Activated CD4-positive, alpha-beta memory T cell treated with anti-CD3 and anti-CD28 coated beads, Interleukin-2, amount 10 ng/mL, durations not matched to agents 7 days and 5 days (primary cell): ENCODE results near the gene DUSP2. TPM values are rescaled to one million over a fixed set of nuclear protein-coding genes. Genes with fewer than 3 reads are reported as not detected.

Source experiments
- CTCF ChIA-PET: fragments of 350-600 bp; sonication (Branson Sonifier 250); formaldehyde crosslinking; loops from one replicate; lab custom pipeline; 2021; ENCODE audit warnings: antibody characterized with exemption, inconsistent platforms; lab: Charles Lee
- POLR2A ChIA-PET: fragments of 350-600 bp; sonication (Branson Sonifier 250); formaldehyde crosslinking; loops from one replicate; lab custom pipeline; 2021; ENCODE audit warnings: antibody characterized with exemption; lab: Charles Lee
- DNase-seq: peaks from one replicate; pipeline ENCODE4 v3.0.0-alpha.2; 2020
- H3K27ac Mint-ChIP-seq: one replicate; pipeline ENCODE4 v1.8.0; 2021; ENCODE audit warnings: mild to moderate bottlenecking, mixed read lengths
- H3K27me3 Mint-ChIP-seq: one replicate; pipeline ENCODE4 v1.8.0; 2021; ENCODE audit warnings: mixed read lengths
- H3K36me3 Mint-ChIP-seq: one replicate; pipeline ENCODE4 v1.8.0; 2021; ENCODE audit warnings: low read depth, mixed read lengths
- H3K4me1 Mint-ChIP-seq: one replicate; pipeline ENCODE4 v1.8.0; 2021; ENCODE audit warnings: mixed read lengths
- H3K4me3 Mint-ChIP-seq: one replicate; pipeline ENCODE4 v1.8.0; 2021; ENCODE audit warnings: mild to moderate bottlenecking, mixed read lengths
- H3K9me3 Mint-ChIP-seq: one replicate; pipeline ENCODE4 v1.8.0; 2021; ENCODE audit warnings: mixed read lengths
- total RNA-seq, 2 experiments: library from RNA; stranded (reverse); gene quantifications; one replicate each; pipeline ENCODE4 v1.2.3, GENCODE V29; 2021

The DUSP2 gene
- total RNA-seq, 2 experiments from 2014 or later: 40.8 to 42.5 TPM

- H3K36me3 Mint-ChIP-seq: no peaks in the 10 kb centered on the region
- H3K9me3 Mint-ChIP-seq: no peaks in the 10 kb centered on the region
- H3K4me1 Mint-ChIP-seq: peaks cover 2% of the 10 kb centered on the region
- H3K4me3 Mint-ChIP-seq: no peak overlapping the region
- DNase-seq: no peak
- peaks cover 39% of the 10 kb centered on the region for H3K27me3 Mint-ChIP-seq
- CTCF ChIA-PET: interaction anchor here (1.8 kb wide), 1 partner anchor 52 kb away, joined by 5 read pairs; no protein-coding TSS in a partner anchor
- no peak overlapping the region for H3K27ac Mint-ChIP-seq
- POLR2A ChIA-PET: no interaction called here
These were observed 22.8 kb downstream of the DUSP2 start for GRCh38 chr2:96122391-96122790.

DNA sequence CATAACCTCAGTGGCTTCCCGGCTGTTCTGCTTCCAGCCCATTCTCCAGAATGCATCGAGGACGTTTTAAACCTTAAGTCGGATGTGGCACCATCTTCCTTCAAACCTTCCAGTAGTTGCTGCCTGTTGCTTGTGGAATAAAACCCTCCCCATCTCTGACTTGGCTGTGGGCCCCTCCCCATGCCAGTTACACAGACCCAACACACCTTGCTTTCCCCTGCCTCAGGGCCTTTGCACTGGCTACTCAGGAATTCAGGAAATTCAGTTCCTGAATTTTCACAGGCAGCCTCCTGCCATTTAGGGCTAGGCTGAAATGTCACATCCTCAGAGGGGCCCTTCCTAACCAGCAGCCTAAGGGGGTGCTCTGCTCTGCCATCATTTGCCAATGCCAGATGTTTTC, 23.8 kb downstream of the DUSP2 start:
- H3K9me3 Mint-ChIP-seq: no peaks in the 10 kb centered on the region

DNA sequence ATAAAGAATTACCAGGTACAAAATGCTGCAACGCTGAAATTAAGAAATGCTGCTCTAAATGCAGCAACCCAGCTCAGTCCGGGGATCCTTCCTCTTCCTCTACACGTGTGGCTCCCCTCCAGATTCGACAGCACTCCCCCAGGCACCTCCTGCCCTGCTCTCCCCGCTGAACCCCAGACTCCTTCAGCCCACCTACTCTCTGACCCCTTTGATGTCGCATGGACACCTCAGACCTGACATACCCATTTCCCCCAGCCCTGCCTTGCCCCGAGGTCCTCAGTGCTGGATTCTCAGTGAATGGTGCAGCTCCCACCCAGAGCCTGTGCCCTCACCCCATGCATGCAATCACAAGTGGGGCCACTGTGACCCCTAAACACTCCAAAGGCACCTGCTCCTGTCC, 24.2 kb downstream of the DUSP2 start:
- H3K27ac Mint-ChIP-seq: peak overlapping the region; percentile 8
- H3K4me3 Mint-ChIP-seq: no peak overlapping the region
- H3K27me3 Mint-ChIP-seq: peaks cover 39% of the 10 kb centered on the region
- ChIA-PET CTCF (no interaction called here), POLR2A (interaction anchor here (0.8 kb wide), 1 partner anchor 31 kb away, joined by 3 read pairs; no protein-coding TSS in a partner anchor)
- no peaks in the 10 kb centered on the region for H3K36me3 Mint-ChIP-seq
- peaks cover 2% of the 10 kb centered on the region for H3K4me1 Mint-ChIP-seq
- H3K9me3 Mint-ChIP-seq: no peaks in the 10 kb centered on the region
- DNase-seq: no peak

More for the DNA sequence above, 23.8 kb downstream of the DUSP2 start:
- H3K27me3 Mint-ChIP-seq: peaks cover 39% of the 10 kb centered on the region
- peaks cover 2% of the 10 kb centered on the region for H3K4me1 Mint-ChIP-seq
- ChIA-PET CTCF (no interaction called here), POLR2A (interaction anchor here (0.8 kb wide), 1 partner anchor 30 kb away, joined by 3 read pairs; no protein-coding TSS in a partner anchor)
- no peaks in the 10 kb centered on the region for H3K36me3 Mint-ChIP-seq
- H3K27ac Mint-ChIP-seq: no peak overlapping the region
- no peak for DNase-seq
- H3K4me3 Mint-ChIP-seq: no peak overlapping the region

DNA sequence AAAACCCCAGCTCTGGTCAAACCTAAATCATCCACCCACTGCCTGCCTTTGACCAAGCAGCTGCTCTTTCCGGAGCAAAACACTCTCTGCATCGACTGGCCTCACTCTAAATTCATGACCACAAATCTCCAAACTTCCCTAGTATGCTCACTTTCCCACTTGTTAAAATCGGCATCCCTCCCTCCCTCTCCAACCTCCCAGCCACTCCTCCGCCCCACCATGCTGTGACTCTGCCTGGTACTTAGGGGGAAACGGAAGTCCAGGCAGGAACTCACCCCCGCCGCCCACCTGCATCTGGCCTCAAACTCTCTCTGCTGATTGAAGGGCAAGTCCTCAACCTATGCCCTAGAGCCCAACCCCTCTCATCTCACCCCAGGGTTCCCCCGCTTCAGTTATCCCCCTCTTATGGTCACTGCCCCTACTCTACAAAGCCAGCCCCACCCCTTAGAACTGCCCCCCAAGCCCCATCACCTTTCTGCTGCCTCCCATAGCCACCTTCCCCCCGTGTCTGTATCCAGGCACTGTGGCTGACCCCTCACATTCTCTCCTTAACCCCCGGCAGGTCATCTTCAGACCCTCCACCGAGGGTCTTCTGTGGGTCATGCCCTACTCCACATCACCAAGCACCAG, 25.0 kb downstream of the DUSP2 start:
- CTCF ChIA-PET: interaction anchor here (1.2 kb wide), 1 partner anchor 55 kb away, joined by 3 read pairs; no protein-coding TSS in a partner anchor
- POLR2A ChIA-PET: no interaction called here

DNA sequence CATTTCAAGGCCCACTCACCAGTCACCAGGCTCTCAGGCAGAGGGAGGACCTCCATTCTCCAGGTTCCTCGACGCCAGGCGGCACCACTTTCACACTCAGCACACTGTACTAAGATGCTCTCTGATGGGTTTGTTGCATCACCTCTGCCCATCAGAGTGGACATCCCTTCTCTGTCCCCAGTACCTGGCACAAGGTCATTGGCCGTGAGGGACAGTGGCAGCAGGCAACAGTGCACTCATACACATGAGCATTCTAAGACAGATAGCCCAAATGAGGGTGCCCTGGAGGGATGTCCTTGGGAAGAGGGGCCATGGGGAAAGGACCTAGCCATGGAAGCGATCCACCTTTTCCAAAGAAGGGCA, 25.9 kb downstream of the DUSP2 start:
- POLR2A ChIA-PET: no interaction called here
- Mint-ChIP-seq H3K4me1 (peaks cover 8% of the 10 kb centered on the region), H3K36me3 (no peaks in the 10 kb centered on the region), H3K4me3 (no peak overlapping the region), H3K27ac (no peak overlapping the region), H3K9me3 (no peaks in the 10 kb centered on the region), H3K27me3 (peaks cover 49% of the 10 kb centered on the region)
- DNase-seq: no peak
- CTCF ChIA-PET: interaction anchor here (1.2 to 3.1 kb wide), 3 partner anchors 55 to 108 kb away, joined by 3 to 20 read pairs (median 3); no protein-coding TSS in a partner anchor

More for the DNA sequence above, 25.0 kb downstream of the DUSP2 start:
- Mint-ChIP-seq H3K27ac (no peak overlapping the region), H3K4me1 (peaks cover 8% of the 10 kb centered on the region), H3K36me3 (no peaks in the 10 kb centered on the region), H3K4me3 (no peak overlapping the region), H3K27me3 (peaks cover 47% of the 10 kb centered on the region), H3K9me3 (no peaks in the 10 kb centered on the region)
- no peak for DNase-seq

- Mint-ChIP-seq H3K27ac (no peak overlapping the region), H3K36me3 (no peaks in the 10 kb centered on the region), H3K9me3 (no peaks in the 10 kb centered on the region), H3K27me3 (peaks cover 49% of the 10 kb centered on the region), H3K4me3 (no peak overlapping the region), H3K4me1 (peaks cover 8% of the 10 kb centered on the region)
- ChIA-PET CTCF (interaction anchor here (0.8 to 3.2 kb wide), 7 partner anchors 12 to 127 kb away, joined by 3 to 31 read pairs (median 5); partner anchors contain the start of genes ANKRD36C and ASTL), POLR2A (interaction anchor here (1.2 kb wide), 1 partner anchor 126 kb away, joined by 3 read pairs; no protein-coding TSS in a partner anchor)
- DNase-seq: no peak
These were observed 26.4 kb downstream of the DUSP2 start for GRCh38 chr2:96118698-96119388.

DNA sequence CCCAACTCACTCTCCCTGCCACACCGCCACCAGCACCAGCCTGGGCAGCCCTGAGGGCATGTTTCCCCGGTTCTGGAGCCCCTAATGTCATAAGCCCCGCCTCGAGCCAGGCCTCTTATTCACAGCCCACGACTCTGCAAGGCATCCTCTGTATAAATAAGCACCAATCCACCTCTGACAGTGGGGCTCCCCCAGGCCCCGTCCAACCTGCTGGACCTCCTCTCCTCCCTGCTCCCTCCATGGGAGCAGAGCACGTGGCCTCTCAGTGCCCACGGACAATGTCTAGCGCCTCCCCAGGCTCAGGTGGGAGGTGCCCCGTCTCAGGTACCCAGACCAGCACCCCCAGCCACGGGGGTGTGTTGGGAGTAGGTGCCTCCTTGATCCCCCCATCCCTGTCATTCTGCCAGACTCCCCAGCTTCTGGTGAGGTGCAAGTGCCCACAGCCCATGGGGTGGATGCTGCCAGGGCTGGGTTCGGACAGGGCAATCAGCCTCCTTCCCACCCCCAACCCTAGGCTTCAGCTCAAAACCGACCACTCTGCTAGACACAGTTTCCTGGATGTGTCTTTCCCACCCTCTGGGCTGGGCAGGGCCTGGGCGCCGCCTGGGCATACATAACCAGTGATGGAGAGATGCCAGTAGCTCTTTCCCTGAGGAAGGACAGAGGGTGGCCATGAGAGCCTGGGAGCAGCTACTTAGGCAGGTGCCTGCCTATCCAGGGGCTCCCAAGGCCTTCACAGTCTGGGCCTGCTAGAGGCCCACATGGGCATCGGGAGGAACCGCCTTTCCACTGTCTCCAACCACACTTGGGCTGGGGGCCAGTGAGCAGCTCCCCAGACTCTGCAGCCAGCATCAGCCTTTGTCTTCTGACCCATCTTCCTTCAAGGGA, 27.3 kb downstream of the DUSP2 start:
- Mint-ChIP-seq H3K27ac (no peak overlapping the region), H3K27me3 (peaks cover 49% of the 10 kb centered on the region), H3K9me3 (no peaks in the 10 kb centered on the region), H3K4me3 (no peak overlapping the region), H3K4me1 (peaks cover 8% of the 10 kb centered on the region), H3K36me3 (no peaks in the 10 kb centered on the region)
- CTCF ChIA-PET: interaction anchor here (0.8 to 3.2 kb wide), 11 partner anchors 9 to 126 kb away, joined by 3 to 31 read pairs (median 5); partner anchors contain the start of genes ANKRD36C and ASTL
- no peak for DNase-seq
- POLR2A ChIA-PET: interaction anchor here (1.2 to 1.7 kb wide), 2 partner anchors 27 to 125 kb away, joined by 3 to 5 read pairs; partner anchors contain the start of gene DUSP2

DNA sequence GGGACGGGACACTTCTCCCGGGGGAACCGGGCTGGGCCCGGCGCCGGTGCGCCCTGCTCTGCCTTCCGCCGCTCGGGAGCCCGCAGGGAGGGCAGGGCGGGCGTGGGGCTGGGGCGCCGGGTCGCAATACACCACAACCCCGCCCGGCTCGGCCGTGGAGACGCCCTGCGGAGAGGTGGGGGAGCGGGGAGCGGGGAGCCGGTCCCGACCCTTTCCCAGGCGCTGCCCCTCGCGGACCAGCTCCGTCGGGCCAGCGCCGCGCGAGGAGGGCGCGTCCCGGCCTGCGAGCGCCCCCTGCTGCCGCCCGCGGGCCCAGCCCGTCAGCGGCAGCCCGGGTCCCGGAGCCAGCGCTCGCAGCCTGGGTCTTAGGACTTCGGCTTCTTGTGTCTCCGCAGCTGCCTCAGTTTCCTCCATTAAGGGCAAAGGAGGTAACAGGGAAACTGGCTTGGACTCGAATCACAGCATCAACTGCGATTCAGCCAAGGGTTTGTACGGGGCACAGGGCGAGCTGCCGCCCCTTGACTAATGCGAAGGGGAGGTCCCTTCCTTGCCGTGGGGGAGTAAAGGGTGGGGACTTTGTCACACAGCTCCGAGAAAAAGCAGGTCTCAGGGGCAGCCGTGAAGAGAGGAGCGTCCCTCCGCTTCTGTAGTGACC, 28.2 kb downstream of the DUSP2 start:
- Mint-ChIP-seq H3K27ac (no peak overlapping the region), H3K9me3 (no peaks in the 10 kb centered on the region), H3K27me3 (peaks cover 45% of the 10 kb centered on the region), H3K4me1 (peaks cover 8% of the 10 kb centered on the region), H3K4me3 (no peak overlapping the region), H3K36me3 (no peaks in the 10 kb centered on the region)
- CTCF ChIA-PET: interaction anchor here (0.6 to 3.2 kb wide), 13 partner anchors 8 to 125 kb away, joined by 3 to 31 read pairs (median 5); partner anchors contain the start of gene ANKRD36C
- POLR2A ChIA-PET: interaction anchor here (0.8 to 1.7 kb wide), 4 partner anchors 21 to 150 kb away, joined by 3 to 5 read pairs (median 4); partner anchors contain the start of genes ASTL and DUSP2
- DNase-seq: peak; percentile 65

GRCh38 chr2:96116424-96116878, 28.8 kb downstream of the DUSP2 start, which contains the start of gene ADRA2B:
ADRA2B (minus strand) TSS chr2:96116571; CDS start chr2:96116149, 422 bp downstream.
- CTCF ChIA-PET: interaction anchor here (0.6 to 3.2 kb wide), 12 partner anchors 8 to 124 kb away, joined by 3 to 31 read pairs (median 5); partner anchors contain the start of gene ANKRD36C

GRCh38 chr2:96115631-96116423, 29.4 kb downstream of the DUSP2 start:
- H3K4me3 Mint-ChIP-seq: peak overlapping the region; percentile 73
- no peak for DNase-seq
- H3K4me1 Mint-ChIP-seq: peaks cover 8% of the 10 kb centered on the region
- peaks cover 33% of the 10 kb centered on the region for H3K27me3 Mint-ChIP-seq
- ChIA-PET POLR2A (interaction anchor here (0.8 to 1.3 kb wide), 2 partner anchors 91 to 151 kb away, joined by 3 to 4 read pairs; no protein-coding TSS in a partner anchor), CTCF (interaction anchor here (0.8 to 3.2 kb wide), 6 partner anchors 11 to 151 kb away, joined by 3 to 31 read pairs (median 6); partner anchors contain the start of gene ANKRD36C)
- H3K27ac Mint-ChIP-seq: no peak overlapping the region
- H3K36me3 Mint-ChIP-seq: no peaks in the 10 kb centered on the region
- no peaks in the 10 kb centered on the region for H3K9me3 Mint-ChIP-seq

More at GRCh38 chr2:96116424-96116878, 28.8 kb downstream of the DUSP2 start, which contains the start of gene ADRA2B:
- H3K9me3 Mint-ChIP-seq: no peaks in the 10 kb centered on the region
- POLR2A ChIA-PET: interaction anchor here (0.8 to 1.7 kb wide), 4 partner anchors 22 to 150 kb away, joined by 3 to 5 read pairs (median 4); partner anchors contain the start of genes ASTL and DUSP2
- peak within 1 kb of the TSS; percentile 73 for H3K4me3 Mint-ChIP-seq
- H3K4me1 Mint-ChIP-seq: peaks cover 8% of the 10 kb centered on the region
- peak; percentile 73 for DNase-seq
- peaks cover 40% of the 10 kb centered on the region for H3K27me3 Mint-ChIP-seq
- no peaks in the 10 kb centered on the region for H3K36me3 Mint-ChIP-seq
- no peak within 1 kb of the TSS for H3K27ac Mint-ChIP-seq
